Activated gamma-delta T cell treated with Interleukin-2 at 50 U/mL for 16 hours (primary cell): ENCODE data around the gene D2HGDH.
"Not testable (repeated sequence)": the region's sequence is repeated elsewhere in the genome, so short reads cannot be mapped to it uniquely, and the experiment has no call there.

Experiments
- DNase-seq: peaks from one replicate; pipeline ENCODE4 v3.0.0-alpha.2; 2020

The D2HGDH gene

DNA sequence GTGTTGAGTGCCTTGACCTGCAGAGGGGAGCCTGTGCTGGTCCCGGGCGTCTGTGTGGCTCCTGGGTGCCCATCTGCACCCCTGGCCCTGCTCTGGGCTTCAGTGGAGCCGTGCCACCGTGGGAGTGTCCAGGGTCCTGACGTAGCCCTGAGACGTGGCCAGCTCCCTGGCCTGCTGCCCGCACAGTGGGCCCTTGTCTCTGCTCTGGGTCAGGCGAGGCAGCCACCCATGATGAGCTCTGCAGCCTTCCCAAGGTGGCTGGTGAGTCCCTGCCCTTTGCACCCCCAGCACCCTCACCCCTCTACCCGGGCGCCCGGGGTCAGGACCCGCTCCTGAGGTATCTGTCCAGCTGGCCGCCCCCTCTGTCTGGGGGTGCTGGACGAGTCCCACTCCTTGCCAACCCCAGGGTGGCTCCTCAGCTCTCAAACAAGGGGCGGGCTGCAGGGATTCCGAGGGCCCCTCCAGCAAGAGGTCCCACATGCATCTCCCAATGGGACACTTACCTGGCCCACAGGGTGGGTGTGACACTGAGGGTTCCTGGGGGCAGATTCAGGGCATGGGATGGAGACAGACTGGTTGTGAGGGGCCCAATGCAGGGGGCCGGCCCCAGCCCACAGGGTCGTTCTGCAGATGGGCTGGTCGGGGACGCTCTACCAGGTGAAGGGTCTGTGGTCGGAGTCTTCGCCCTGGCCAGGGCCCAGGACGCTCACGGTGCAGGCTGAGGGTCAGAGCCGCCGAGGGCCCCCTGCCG lies 76.9 kb downstream of the D2HGDH start:
- DNase-seq: no peak

DNA sequence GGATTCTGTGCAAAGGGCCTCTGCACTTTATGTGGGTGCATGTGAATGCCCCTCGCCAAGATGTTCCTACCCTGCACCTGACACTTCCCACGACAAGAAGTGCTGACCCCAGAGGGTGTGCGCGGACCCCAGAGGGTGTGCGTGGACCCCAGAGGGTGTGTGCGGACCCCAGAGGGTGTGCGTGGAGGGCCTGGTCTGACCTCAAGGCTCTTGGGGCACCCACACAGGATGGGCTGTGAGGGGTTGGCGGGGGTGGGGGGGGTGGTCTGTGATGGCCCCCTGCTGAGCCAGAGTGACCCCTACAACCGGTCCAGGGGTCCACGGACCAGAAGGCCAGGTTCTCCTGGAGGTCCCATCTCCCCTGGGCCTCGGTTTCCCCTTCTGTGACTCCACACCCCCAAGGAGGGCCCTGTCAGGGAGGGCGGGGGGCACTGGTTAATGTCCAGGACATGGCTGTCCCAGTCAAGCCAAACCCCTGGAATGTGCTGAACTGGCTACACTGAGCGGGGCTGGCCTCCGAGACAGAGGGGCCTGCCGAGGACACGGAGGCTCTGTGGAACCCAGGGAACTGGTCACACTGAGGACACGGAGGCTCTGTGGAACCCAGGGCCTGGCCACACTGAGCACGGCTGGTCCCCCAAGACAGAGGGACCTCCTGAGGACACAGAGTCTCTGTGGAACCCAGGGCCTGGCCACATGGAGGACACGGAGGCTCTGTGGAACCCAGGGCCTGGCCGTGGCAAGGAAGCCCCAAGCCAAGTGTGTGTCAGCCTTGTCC lies 77.7 kb downstream of the D2HGDH start:
- DNase-seq: no peak

DNA sequence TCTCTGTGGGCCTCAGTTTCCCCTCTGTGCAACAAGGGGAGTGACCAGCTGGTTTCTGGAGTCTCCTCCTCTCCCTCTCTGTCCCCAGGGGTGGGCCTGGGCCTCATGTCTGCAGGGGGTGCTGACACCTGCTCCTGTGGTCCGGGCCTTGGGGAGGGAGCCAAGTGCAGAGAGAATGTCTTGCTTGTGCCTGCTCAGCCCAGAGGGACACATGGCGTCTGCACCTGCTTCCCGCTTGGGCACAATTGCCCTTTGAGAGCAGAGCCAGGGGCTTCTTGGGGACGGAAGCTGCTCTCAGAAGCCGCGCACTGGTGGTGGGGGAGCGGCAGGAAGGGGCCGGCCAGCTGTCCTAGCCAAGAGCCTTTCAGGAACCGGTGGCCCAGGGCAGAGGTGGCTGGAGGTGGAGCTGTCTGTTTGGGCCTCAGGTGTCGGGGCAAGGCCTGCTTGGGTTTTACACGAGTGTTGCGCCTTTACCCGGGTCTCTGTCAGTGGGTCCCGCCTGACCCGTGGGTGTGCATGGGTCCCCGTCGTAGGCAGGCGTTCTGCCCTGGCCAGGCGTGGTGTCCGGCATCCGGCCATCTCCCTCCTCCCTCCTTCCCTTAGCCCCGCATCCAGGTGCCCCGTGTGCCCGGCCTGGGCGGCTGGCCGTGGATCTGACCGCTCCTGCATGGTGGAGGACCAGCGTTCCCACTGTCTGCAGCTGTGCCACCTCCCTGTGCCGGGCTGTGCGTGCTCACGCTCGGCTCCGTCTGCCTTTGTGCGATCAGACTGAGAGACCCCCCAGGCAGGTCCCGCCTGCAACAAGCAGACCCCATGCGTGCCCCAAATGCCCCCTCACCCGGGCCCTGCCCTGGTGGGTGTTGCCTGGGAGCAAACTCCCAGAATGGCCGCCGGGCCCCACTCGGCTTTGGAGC lies 78.6 kb downstream of the D2HGDH start:
- DNase-seq: no peak

DNA sequence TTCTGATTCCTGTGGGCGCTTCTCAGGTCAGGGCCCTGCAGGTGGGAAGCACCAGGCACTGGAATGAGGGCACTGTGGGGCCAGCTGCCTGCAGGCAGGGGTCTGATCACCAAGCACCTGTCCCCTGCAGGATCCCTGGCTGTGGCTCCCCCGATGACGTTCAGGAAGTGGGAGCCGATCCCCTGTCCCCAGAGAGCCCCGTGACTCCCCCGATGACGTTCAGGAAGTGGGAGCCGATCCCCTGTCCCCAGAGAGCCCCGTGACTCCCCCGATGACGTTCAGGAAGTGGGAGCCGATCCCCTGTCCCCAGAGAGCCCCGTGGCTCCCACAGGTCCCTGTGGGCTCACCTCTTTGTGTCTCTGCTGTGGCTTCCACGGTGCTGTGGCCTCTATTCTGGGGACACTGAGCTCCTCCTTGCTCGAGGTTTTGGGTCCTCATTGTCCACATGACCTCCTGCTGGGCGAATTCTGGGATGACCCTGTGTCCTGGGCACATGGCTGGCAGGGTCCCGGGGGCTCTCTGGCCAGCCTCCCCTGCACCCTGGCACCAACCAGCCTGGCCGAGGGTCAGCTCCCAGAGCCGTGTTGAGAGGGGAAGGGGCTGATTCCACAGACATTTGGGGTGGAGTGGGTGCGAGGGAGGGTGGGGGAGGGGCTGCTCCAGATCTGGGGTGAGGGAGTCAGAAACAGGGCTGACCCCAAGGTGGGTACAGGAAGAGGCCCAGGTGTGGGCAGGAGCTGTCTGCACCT lies 79.4 kb downstream of the D2HGDH start:
- no peak for DNase-seq

DNA sequence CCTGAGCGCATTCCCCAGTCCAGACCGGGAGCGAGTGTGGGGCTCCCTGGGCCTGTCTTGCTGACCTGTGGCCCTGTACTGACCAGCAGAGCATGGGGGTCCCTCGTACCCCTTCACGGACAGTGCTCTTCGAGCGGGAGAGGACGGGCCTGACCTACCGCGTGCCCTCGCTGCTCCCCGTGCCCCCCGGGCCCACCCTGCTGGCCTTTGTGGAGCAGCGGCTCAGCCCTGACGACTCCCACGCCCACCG lies 79.9 kb downstream of the D2HGDH start:
- no peak for DNase-seq

DNA sequence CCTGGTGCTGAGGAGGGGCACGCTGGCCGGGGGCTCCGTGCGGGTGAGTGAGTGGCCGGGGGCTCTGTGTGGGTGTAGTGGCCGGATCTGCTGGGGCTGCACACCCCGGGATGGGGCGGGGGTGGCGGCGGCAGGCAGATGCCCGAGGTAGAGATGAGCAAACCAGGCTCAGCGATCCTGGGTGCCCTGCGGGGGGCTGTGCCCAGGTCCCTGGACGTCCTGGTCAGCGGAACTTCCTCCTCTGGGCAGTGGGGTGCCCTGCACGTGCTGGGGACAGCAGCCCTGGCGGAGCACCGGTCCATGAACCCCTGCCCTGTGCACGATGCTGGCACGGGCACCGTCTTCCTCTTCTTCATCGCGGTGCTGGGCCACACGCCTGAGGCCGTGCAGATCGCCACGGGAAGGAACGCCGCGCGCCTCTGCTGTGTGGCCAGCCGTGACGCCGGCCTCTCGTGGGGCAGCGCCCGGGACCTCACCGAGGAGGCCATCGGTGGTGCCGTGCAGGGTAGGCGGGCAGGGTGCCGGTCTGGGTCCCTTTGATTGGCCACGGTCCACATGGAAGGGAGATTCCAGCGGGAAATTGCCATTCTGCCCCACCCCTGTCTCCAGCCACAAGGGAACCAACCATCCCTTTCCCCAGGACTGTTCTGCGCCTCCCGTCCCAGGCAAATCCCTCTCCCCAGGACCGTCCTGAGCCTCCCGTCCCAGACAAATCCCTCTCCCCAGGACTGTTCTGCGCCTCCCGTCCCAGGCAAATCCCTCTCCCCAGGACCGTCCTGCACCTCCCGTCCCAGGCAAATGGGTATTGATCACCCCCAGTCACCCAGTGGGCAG lies 80.4 kb downstream of the D2HGDH start:
- no peak for DNase-seq

DNA sequence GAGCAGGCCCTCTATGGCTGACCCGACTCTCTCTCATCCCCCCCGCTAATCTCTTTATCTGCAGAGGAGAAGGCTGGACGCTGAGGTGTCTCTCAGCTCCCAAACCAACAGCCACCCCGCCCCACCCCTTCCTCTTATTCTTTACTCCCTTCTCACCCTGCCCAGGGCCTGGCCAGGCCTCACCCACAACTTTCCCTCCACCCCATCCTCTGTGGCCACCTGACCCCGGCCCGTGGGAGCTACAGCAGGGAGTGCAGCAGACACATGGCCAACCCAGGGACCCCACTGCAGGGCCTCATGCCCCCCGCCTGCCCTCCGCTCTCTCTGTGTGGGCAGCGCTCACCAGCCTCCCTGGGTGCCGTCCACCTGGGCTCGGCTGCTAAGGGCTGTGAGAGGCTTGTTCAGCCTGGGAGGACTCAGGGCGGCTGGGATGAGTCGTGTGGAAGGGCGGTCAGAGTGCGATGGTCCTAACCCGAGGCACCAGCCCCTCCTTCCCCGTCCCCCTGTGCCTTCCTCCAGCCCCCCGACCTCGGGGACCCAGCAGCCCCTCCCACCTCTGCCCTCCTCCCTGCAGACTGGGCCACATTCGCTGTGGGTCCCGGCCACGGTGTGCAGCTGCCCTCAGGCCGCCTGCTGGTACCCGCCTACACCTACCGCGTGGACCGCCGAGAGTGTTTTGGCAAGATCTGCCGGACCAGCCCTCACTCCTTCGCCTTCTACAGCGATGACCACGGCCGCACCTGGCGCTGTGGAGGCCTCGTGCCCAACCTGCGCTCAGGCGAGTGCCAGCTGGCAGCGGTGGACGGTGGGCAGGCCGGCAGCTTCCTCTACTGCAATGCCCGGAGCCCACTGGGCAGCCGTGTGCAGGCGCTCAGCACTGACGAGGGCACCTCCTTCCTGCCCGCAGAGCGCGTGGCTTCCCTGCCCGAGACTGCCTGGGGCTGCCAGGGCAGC lies 81.3 kb downstream of the D2HGDH start:
- DNase-seq: no peak

DNA sequence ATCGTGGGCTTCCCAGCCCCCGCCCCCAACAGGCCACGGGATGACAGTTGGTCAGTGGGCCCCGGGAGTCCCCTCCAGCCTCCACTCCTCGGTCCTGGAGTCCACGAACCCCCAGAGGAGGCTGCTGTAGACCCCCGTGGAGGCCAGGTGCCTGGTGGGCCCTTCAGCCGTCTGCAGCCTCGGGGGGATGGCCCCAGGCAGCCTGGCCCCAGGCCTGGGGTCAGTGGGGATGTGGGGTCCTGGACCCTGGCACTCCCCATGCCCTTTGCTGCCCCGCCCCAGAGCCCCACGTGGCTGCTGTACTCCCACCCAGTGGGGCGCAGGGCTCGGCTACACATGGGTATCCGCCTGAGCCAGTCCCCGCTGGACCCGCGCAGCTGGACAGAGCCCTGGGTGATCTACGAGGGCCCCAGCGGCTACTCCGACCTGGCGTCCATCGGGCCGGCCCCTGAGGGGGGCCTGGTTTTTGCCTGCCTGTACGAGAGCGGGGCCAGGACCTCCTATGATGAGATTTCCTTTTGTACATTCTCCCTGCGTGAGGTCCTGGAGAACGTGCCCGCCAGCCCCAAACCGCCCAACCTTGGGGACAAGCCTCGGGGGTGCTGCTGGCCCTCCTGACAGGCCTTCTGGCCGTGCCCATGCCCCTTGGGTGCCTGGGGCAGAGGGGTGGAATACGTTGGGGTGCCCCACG lies 82.1 kb downstream of the D2HGDH start:
- no peak for DNase-seq

DNA sequence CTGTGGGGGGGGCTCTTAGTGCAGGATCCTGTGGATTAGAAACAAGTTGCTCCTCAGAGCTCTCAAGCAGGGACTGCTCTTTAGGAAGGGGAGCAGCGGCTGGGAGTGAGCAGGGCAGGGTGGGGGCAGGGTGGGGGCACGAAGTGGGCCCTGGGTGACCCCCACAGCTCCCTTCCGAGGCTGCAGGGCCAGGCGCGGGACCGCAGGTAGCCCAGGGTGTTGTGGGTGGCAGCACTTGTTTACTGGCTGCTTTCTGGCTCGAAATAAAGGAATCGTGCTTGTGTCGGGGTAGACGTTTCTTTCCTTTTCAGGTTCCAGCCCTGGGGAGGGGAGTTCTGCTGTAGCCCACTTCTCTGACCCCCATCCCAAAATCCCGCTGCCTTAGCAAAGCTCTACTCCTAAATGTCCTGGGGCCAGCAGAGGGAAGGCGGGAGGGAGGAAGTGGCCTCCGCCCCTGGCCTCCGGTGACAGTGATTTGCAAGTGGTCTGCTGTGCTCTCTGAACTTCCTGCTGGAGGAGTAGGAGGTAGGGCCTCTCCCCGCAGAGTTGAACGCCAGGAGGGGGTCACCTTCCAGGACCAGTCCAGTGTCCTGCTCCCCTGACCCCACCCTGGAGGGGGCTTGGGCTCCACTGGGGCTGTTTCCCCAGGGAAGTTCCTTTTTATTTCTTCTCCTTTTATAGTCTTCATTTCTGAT lies 82.8 kb downstream of the D2HGDH start:
- no peak for DNase-seq

DNA sequence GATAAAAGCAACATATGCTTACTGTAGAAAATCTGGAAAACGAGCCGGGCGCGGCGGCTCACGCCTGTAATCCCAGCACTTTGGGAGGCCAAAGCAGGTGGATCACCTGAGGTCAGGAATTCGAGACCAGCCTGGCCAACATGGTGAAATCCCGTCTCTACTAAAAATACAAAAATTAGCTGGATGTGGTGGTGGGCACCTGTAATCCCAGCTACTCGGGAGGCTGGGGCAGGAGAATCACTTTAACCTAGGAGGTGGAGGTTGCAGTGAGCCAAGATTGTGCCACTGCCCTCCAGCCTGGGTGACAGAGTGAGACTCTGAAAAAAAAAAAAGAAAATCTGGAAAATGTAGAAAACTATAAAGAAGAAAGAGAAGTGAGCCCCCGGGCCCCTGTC lies 83.4 kb downstream of the D2HGDH start:
- not testable (repeated sequence) for DNase-seq
